NCI-H1092 treated with DMSO at 0.1 percent for 48 hours (cell line): ENCODE data around the gene NRCAM.

ENCODE experiments used
- DNase-seq: peaks from one replicate; lab custom pipeline; 2025; lab: John Stamatoyannopoulos, UW

Gene NRCAM

GRCh38 chr7:108152198-108152597, 304.0 kb downstream of the NRCAM start:
- DNase-seq, result no peak

DNA sequence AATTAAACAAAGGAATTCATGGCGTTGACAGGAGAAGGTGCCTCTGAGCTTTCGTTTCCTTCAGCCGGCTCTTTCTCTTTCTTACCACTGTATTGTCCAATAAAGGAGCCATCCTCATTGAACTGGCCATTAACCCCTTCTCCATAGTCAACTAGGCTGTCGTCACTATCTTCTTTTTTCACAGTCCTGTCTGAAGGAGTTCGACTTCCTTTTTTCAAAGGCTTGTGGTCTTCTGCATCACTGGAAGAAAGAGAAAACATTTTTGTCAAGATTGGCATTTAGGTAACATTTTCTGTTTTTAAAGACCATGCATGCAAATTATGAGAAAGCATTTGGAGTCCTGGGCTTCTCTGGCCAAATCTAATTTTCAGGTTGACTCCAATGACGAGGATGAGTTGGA, 306.3 kb downstream of the NRCAM start:
- DNase-seq, result no peak

GRCh38 chr7:108149119-108149518, 307.1 kb downstream of the NRCAM start:
- no peak for DNase-seq

DNA sequence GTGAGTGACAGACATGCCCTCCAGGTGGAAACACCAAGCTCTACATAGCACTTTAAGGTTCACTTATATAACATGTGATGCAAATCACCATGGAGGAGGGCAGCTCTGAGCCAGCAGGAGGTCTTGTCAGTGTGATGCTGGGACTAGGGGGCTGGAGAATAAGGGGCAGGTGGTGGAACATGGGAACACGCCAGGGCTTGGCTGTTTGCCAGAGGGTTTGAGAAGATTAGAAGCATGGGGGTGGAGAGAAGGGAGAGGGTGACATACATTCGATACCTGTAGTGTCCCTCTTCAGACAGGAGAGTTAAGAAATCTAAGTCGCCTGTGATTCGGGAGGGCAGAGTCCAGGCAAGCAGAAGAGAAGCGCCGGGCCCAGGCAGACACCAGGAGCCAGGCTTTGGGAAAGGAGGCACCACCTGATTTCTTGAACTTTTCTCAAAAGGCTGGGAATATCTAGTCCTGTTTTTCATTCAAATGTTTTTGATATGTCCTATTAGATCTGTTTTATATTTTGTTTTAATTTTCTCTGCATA, 309.1 kb downstream of the NRCAM start:
- peak; percentile 95 for DNase-seq

- peak; percentile 61 for DNase-seq
These were observed 310.0 kb downstream of the NRCAM start for GRCh38 chr7:108146070-108146842.

GRCh38 chr7:108145401-108145800, 310.8 kb downstream of the NRCAM start:
- no peak for DNase-seq

- no peak for DNase-seq
These were observed 311.3 kb downstream of the NRCAM start for GRCh38 chr7:108144931-108145330.

GRCh38 chr7:108143658-108144420, 312.4 kb downstream of the NRCAM start:
- DNase-seq, result no peak

- DNase-seq, result no peak
These were observed 313.5 kb downstream of the NRCAM start for GRCh38 chr7:108142675-108143259.

DNA sequence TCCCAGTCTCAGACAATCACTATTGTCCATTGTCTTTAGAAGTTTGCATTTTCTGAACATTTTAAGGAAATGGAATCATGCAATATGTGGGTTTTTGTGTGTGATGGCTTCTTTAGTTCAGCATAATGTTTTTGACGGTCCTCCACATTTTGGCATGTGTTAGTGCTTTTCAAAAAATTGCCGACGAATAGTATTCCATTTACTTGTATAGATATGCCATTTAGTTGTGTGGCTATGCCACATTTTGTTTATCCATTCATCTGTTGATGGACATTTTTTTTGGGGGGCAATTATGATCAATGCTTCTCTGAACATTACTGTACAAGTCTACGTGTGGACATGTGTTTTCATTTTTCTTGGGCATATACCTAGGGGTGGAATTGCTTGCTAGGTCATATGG, 314.1 kb downstream of the NRCAM start:
- DNase-seq, result no peak

DNA sequence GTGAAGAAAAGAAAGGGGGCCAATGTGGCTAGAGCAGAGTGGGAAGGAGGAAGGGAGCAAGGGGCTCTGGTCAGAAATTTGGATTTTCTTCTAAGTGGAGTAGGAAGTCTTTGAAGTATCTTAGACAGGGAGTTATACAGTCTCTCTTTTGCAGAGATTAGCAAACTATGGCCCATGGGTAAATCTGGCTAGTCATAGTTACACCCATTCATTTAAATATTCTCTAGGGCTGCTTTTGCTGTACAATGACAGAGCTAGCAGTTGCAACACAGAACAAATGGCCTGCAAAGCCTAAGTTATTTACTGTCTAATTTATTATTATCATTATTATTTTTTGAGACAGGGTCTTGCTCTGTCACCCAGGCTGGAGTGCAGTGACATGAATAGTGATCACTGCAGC, 315.6 kb downstream of the NRCAM start:
- DNase-seq, result no peak

- DNase-seq, result no peak
These were observed 317.3 kb downstream of the NRCAM start for GRCh38 chr7:108138911-108139310.

- DNase-seq, result no peak
These were observed 318.2 kb downstream of the NRCAM start for GRCh38 chr7:108137993-108138392.

- DNase-seq, result no peak
These were observed 319.2 kb downstream of the NRCAM start for GRCh38 chr7:108137040-108137439.

- no peak for DNase-seq
These were observed 320.0 kb downstream of the NRCAM start for GRCh38 chr7:108136191-108136688.

DNA sequence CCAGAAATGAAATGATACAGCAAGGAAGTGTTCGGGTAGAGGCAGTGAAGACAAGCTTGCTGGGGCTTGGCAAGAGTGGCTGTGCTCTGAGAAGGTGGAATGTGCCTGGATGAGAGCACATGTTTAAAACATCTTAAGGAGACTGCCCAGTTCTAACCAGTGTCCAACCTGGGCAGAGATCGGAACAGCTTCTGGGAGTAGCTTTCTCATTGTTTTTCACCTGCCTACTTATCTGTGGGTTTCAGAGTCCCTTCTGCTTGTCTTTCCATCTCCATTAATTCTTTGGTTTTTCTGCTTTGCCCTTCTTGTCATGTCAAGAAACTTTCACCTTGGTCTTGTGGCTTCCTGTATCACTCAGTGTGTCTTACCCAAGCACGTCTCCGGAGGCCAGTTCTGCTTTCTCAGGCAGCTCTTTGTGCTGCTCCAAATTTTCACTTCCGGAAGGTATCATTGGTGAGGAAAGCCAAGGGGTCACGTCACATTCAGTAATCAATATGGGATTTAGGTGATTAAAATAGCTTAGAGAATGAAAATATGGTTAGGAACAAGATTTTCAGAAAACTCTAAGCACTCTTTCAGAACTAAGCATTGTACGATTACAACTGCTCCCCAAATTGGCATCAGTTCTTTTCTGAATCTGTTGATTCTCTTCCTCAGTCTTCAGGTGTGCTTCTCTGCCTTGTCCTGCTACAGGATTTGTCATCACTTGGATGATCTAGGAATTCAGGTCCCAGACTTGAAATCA, 320.6 kb downstream of the NRCAM start:
- no peak for DNase-seq

DNA sequence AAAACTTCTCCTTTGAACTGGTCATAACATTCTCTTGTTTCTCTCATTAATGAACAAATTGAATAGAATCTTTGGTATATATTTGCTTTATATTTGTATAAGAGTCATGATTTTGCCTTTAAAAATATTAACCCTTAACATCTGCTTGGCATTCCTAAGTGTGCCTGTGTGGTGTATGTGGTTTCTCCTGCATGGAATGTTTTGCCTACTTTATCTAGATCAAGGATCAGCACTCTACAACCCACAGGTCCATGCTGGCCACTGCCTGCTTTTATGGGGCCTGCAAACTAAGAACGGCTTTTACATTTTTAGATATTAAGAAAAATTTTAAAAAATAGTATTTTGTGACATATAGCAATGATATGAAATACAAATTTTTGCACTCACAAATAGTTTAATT, 321.8 kb downstream of the NRCAM start:
- DNase-seq, result no peak

DNA sequence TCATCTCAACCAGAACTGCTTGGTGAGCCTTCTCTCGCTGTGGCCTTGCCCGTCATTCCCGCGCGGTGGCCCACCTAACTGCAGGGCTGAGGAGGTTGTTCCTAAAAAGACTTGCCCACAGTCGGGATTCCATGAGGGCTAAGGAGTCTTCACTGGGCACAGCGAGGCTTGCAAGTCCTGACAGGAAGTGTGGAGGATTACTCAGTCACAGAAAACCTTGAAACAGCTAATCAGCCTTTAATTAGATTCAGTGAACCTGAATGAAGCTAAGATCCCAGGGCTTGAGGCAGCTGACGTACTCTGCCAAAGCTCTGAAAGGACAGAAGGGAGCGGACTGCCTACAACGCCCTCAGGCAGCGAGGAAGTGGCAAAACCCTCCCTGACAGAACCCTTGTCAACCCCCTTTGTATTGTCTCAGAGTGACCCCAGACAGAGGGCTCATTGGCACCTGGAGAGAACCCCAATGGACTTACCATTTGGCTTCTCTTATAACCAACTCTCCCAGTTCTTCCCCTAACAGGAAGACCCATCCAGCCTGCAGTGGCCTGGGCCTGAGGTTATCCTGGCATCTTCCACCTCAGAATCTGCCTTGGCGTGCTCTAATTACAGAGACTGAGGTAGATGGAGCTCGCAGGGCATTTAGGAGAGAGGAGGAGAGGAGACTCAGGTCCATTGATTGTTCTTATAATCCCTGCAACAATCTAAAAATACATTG, 323.5 kb downstream of the NRCAM start:
- DNase-seq, result no peak

DNA sequence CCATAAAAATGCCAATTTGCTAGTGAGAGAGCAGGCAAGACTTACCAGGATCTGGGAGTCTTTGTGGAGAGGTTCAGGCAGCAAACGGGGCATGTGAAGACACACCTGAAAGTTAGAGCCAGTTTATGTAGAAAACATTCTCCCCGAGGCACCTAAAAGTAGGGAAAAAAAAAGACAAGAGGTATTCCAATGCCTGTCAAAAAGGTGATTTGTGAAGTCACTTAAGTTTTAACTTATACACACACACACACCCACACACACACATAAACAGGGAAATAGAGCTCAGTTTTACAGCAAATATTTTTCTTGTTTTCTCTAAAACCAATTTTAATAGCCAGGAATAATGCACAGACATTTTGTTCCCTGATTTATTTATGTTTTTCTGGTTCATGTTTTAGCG, 326.0 kb downstream of the NRCAM start, which contains the start of gene LAMB4:
Gene LAMB4 (minus strand): TSS at position 101 of the 400 bp plus-strand sequence. CDS start 7,197 bp downstream, outside the sequence.
- DNase-seq, result no peak

- DNase-seq, result no peak
These were observed 326.9 kb downstream of the NRCAM start for GRCh38 chr7:108129018-108129965.
